NCI-H1694 treated with DMSO at 0.1 percent for 48 hours (cell line): Measurements from ENCODE around the gene MEAK7.

Experiments
- DNase-seq: peaks from one replicate; lab custom pipeline; 2025; lab: John Stamatoyannopoulos, UW

Gene MEAK7, protein sequence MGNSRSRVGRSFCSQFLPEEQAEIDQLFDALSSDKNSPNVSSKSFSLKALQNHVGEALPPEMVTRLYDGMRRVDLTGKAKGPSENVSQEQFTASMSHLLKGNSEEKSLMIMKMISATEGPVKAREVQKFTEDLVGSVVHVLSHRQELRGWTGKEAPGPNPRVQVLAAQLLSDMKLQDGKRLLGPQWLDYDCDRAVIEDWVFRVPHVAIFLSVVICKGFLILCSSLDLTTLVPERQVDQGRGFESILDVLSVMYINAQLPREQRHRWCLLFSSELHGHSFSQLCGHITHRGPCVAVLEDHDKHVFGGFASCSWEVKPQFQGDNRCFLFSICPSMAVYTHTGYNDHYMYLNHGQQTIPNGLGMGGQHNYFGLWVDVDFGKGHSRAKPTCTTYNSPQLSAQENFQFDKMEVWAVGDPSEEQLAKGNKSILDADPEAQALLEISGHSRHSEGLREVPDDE

DNA sequence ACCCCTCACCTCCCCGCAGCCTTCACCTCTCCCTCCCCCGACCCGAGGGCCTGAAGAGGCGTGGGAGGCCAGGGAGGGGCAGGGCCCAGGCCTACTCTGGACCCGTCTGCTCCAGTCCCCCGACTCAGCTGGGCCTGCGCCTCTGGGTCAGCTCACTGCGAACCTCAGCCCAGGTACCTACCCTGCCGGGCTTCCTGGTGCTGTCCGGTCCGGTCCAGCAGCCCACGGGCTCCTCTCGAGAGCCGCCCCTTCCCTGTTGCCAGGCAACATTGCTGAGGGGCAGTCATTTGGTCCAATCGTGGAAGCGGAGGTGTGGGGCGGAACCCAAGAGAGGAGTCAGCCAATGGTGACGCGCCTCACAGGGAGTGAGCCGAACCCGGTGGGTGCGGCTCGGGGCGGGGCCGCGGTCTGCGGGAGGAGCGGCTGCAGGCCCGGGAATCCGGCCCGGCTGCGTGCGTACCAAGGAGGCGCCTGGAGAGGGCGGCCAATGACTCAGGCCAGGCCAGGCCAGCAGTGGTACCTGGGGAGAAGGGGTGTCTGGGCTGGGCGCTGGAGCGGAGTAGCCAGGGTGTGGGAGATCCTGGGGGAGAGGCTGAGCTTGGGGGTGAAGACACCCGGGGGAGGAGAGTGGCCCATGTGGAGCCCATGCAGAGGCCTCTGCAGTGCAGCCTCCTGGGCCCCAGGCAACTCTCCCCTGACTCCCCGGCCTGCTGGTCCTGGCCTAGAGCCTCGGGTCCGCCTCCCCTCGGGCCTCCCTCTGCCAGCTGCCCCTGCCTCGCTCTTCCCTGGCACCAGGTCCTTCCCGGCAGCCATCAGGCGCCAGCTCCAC is at the start of gene MEAK7:
Gene MEAK7, minus strand, starts transcription at position 240 of the 829 bp plus-strand sequence. CDS start 6,573 bp downstream, outside the sequence.
- DNase-seq, result peak; percentile 78

DNA sequence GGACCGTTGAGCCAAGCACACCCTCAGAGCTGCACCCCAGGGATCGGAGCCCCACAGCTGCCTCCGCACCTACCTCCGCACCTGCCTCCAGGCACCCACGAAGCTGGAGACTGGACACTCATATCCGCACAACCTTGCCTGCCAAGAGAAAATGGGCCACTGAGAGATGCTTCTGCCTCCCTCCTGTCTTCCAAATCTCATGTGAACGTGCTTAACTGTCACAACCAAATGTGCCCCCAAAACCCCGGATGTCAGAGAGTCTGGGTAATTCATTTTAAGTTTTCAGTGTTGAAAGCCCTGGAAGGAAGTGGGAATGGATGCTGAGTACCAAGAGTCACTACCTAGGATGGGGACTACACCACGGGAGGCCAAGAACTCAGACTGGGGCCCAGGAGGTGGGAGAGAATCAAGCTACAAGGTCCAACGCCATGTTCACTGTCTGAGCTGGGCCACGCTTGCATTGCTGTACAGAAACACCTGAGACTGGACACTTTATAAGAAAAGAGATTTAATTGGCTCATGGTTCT is 49.5 kb upstream of the MEAK7 start:
- no peak for DNase-seq

- DNase-seq, result no peak
Measured at GRCh38 chr16:84552135-84552534, 47.7 kb upstream of the MEAK7 start.

DNA sequence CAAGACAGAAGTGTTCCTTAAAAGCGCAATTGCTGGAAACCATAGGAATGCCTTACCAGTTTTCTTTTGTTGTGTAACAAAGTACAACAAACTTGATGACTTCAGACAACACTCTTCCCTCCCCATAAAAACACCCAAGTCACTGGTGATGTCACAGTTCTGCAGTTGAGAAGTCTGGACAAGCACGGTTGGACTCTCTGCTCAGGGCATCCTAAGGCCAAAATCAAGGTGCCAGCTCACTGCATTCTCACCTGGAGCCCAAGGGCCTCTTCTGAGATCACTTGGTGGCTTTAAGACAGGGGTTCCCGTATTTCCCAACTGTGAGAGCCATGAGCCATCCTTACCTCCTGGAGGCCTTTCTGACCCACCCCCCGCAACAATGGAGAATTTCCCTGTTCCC is 45.6 kb upstream of the MEAK7 start:
- no peak for DNase-seq

DNA sequence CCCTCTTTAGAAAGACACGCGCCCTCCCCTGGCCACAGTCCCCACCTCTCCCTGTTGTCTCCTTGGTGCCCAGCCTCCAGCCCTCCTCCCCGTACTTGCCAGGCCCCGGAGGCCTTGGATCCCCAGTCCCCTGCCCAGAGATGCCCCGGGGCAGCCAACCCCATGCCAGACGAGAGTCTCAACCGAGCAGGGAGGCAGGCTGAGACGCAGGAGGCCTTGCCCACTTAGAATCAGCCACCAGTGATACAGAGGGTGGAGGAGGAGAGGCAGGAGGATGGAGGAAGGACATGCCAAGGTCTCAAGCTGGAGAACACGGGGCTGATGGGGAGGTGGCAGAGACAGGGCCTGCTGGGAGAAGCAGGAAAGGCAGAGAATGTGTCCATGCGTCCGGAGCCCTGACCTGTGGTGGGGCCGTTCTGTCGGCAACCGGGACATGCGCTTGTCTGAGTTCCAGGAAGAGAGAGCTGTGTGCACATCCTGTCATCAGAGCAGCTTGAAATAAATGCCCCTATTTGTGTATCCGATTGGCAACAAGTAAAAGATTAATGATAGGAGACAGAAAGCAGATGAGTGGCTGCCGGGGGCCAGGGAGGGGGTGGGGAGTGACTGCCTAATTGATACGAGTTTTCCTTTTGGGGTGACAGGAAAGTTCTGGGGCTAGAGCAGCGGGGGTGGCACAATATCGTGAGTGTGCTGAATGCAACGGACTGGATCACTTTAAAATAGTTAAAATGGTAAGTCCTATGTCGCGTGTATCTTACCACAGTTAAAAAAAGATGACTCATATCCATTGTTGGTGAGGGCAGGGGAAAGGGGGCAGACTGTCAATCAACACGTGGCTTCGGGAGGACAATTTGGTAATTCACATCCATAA is 44.7 kb upstream of the MEAK7 start:
- no peak for DNase-seq

GRCh38 chr16:84548508-84548907 is 44.0 kb upstream of the MEAK7 start:
- DNase-seq, result no peak

DNA sequence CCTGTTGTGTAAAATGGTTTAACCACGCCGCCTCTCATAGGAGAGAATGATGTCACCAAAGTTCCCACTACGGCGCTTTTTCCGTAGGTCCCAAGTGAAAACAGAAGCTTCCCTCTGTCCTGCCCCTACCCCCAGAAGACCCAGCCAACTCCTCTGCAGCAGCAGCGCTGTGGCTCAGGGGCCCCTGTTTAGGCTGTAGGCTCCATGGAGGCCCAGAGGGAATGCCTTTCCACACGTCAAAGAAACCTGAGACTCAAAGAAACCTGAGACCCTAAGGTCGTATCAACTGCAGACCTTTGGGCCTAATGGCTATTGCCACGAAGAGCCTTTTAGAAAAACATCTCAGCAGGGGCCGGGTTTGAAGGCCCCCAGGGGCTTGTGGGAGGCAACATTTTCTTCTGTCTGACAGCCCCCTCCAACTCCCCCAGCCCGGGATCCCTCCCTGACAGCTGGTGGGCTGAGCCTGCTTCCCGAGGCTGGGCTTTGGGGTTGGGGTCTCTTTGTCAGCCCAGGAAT is 43.1 kb upstream of the MEAK7 start:
- DNase-seq, result no peak

DNA sequence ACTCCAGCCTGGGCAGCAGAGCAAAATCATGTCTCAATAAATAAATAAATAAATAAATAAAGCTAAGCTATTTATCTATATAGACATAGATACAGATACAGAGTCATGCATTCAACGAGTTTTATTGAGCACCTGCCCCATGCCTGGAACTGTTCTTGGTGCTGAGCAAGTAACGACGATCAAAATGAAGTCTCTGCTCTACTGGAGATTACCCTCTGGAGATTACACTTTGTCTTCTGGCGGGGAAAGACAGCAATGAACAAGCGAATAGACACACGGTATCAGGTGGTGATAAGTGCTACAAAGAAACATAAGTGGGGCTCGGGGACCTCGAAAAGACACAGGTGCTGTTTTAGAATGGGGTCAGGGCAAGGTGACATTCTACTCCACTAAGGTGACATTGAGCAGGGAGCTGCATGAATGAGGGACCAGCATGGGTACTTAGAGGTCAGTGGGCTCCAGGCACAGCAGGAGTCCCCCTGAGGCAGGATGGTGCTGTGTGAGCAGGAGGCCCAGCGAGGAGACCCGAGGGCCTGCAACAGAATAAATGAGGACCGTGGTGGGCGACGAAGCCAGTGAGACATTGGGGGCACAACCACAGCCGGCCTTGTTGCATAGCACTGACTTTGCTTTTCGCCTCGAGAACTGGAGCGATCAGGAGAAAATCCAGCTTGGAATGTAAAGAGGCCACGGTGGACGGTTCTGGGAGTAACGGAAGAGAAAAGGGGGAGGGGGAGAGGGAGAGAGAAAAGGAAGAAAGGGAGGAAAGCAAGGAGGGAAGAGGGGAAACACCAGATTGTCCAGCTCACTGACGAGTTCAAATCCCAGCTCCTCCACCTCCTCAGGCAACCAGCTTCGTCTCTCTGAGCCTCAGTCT is 42.4 kb upstream of the MEAK7 start:
- DNase-seq, result no peak

- DNase-seq, result peak; percentile 8
Measured at GRCh38 chr16:84545114-84545737, 40.8 kb upstream of the MEAK7 start.

GRCh38 chr16:84544031-84544773 is 39.7 kb upstream of the MEAK7 start:
- DNase-seq, result no peak

GRCh38 chr16:84543253-84543652 is 38.8 kb upstream of the MEAK7 start:
- no peak for DNase-seq

GRCh38 chr16:84541999-84542817 is 37.7 kb upstream of the MEAK7 start:
- DNase-seq, result no peak

DNA sequence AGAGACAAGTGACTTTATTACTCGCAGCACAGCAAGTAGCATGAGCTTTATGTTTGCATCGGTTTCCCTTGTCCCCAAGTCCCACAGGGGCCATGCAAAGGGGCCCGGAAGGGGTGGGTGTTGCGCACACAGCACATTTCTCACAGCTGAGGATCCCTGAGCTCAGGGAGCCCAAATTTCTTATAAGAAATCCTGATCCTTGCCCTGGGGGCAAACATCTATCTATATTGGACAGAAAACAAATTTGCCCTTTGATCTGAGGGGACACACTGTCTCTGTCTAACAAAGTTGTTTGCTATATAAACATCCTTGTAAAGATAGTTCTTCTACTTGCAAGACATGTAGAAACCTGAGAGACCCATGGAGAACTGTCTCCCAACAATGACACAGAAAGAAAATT is 35.7 kb upstream of the MEAK7 start:
- no peak for DNase-seq

DNA sequence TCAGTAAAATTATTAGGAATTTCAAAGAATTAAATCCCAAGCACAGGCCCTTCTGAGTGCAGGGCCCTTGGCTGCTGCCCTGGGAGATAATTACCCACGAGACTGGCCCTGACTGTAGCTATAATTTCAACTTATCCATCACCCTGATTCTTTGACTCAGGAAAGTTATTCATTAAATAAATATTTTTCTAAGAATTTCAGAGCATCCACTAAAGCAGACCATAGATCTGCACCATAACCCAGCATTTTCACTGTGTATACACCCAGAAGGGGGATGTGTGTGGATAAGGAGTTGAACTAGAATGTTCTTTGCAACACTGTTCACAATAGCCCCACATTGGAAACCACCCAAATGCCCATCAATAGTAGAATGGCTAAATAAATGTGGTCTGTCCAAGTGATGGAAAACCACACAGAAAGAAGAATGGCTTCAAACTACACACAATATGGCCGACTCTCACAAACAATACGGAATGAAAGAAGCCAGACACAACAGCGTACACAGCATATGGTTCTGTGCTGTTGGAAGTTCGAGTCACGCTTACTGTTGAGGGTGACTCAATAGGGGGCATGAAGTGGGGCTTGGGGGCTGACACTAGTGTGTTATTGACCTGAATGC is 33.9 kb upstream of the MEAK7 start:
- no peak for DNase-seq

DNA sequence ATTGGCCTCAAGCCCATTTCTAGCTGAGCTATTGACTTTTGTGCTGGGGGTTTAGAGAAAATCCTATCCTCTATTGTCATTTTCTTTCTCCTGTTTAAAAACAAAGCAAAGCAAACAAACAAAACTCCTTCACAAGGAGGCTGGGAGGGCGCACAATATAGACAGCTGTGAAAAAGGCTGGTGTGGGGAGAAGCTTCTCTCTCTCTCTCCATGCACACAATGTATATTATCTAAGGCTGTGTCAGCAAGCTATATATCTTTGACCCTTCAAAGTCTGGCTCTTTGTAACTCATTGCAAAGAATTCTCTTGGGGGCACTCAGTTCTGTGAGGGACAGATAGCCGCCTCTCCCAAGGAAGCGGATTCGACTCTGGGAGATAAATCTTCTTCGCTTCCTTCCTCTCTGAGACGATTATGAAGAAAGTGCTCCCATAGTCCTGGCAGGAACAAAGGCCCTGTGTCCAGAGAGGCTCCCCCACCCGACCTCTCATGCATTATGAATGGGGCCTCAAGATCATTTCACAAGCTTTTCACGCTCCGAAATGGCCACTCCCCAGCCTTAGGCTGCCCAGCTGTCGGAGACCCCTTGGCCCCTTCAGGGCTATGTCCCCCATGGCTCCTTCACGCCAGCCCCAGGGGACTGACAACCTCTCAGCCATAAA is 33.2 kb upstream of the MEAK7 start:
- no peak for DNase-seq

GRCh38 chr16:84535851-84536250 is 31.4 kb upstream of the MEAK7 start:
- no peak for DNase-seq

- no peak for DNase-seq
Measured at GRCh38 chr16:84535408-84535807, 30.9 kb upstream of the MEAK7 start.

DNA sequence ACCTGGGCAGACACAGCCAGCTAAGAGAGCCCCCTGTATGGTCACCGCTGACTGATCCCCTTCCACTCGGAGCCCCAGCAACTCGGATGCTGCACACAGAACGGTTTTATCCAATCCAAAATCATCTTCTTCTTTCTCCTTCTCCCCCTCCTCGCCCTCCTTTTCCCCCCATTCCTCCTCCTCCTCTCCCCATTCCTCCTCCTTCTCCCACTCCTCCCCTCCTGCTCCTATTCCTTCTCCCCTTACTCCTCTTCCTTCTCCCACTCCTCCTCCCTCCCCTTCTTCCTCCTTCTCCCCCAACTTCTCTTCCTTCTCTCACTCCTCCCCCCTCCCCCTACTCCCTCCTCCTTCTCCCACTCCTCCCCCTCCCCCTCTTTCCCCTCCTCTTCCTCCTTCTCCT is 30.4 kb upstream of the MEAK7 start:
- DNase-seq, result no peak
